ENCODE measurements around the gene KIF5C. TPM values are rescaled to one million over a fixed set of nuclear protein-coding genes. Genes with fewer than 3 reads are reported as not detected.

KIF5C gene
- total RNA-seq, 1 donor from 2014 or later = 2.3 TPM

- no peak for DNase-seq
Observed at GRCh38 chr2:149018981-149019380, 144.0 kb downstream of the KIF5C start.

GRCh38 chr2:149019768-149020167 lies 144.7 kb downstream of the KIF5C start:
- no peak for DNase-seq

GRCh38 chr2:149020432-149020851 lies 145.4 kb downstream of the KIF5C start:
- peak; percentile 44 for DNase-seq

- DNase-seq = no peak
Observed at GRCh38 chr2:149021271-149021719, 146.3 kb downstream of the KIF5C start.

GRCh38 chr2:149021761-149022160 lies 146.7 kb downstream of the KIF5C start:
- DNase-seq = no peak

GRCh38 chr2:149023091-149023490 lies 148.1 kb downstream of the KIF5C start:
- DNase-seq = no peak

GRCh38 chr2:149027590-149028250 lies 152.7 kb downstream of the KIF5C start:
- DNase-seq = no peak

- no peak for DNase-seq
Observed at GRCh38 chr2:149028377-149028776, 153.3 kb downstream of the KIF5C start.

- no peak for DNase-seq
Observed at GRCh38 chr2:149028891-149029290, 153.9 kb downstream of the KIF5C start.

GRCh38 chr2:149029307-149029965 lies 154.4 kb downstream of the KIF5C start:
- DNase-seq = no peak

- DNase-seq = no peak
Observed at GRCh38 chr2:149031396-149031795, 156.4 kb downstream of the KIF5C start.

- peak; percentile 51 for DNase-seq
Observed at GRCh38 chr2:149033716-149034115, 158.7 kb downstream of the KIF5C start.

GRCh38 chr2:149034406-149034805 lies 159.4 kb downstream of the KIF5C start:
- DNase-seq = no peak

- DNase-seq = no peak
Observed at GRCh38 chr2:149036507-149037293, 161.7 kb downstream of the KIF5C start.

GRCh38 chr2:149037851-149038250 lies 162.8 kb downstream of the KIF5C start:
- DNase-seq = no peak

GRCh38 chr2:149038442-149039212 lies 163.6 kb downstream of the KIF5C start, which contains the start of gene LYPD6B:
Gene LYPD6B (plus strand): TSS chr2:149038699. CDS start chr2:149130949, 92,250 bp downstream.
- no peak for DNase-seq

GRCh38 chr2:149039213-149039724 lies 164.2 kb downstream of the KIF5C start:
- no peak for DNase-seq

GRCh38 chr2:149040451-149040850 lies 165.4 kb downstream of the KIF5C start:
- no peak for DNase-seq

- no peak for DNase-seq
Observed at GRCh38 chr2:149041482-149041881, 166.5 kb downstream of the KIF5C start.

GRCh38 chr2:149042881-149043280 lies 167.9 kb downstream of the KIF5C start:
- DNase-seq = no peak

- no peak for DNase-seq
Observed at GRCh38 chr2:149044500-149044899, 169.5 kb downstream of the KIF5C start.

- DNase-seq = no peak
Observed at GRCh38 chr2:149047118-149047517, 172.1 kb downstream of the KIF5C start.
